GM23338 (cell line): ENCODE results near the gene MBD2. TPM values are rescaled to one million over a fixed set of nuclear protein-coding genes. Genes with fewer than 3 reads are reported as not detected.

Experiments used
- ATAC-seq: fragments of 200-7000 bp; cut with Tn5 transposase; 3 replicates; pipeline ENCODE4 v1.9.1; 2020
- DNase-seq: peaks from one replicate; pipeline ENCODE4 v3.0.0-alpha.2; 2015; ENCODE audit warnings: low spot score
- H2AFZ ChIP-seq: fragments of 200-600 bp; sonication (generic); 2 replicates; pipeline ENCODE4 v1.8.0; 2016; ENCODE audit warnings: antibody characterized with exemption, mild to moderate bottlenecking, moderate library complexity
- H3F3A ChIP-seq: fragments of 200-600 bp; sonication (generic); replicated peaks from 2 replicates; pipeline ENCODE4 v1.8.0; 2017; ENCODE audit warnings: antibody characterized with exemption, mixed run types, low read depth
- H3K27ac ChIP-seq: fragments of 200-600 bp; sonication (generic); 2 replicates; pipeline ENCODE4 v1.6.1; 2016; ENCODE audit warnings: low read depth
- H3K27me3 ChIP-seq: fragments of 200-600 bp; sonication (generic); 2 replicates; pipeline ENCODE4 v1.8.0; 2016; ENCODE audit warnings: mild to moderate bottlenecking, mixed run types, moderate library complexity; ENCODE audit not compliant: insufficient read depth
- H3K36me3 ChIP-seq: fragments of 200-600 bp; sonication (generic); 2 replicates; pipeline ENCODE4 v1.8.0; 2016; ENCODE audit warnings: mild to moderate bottlenecking; ENCODE audit not compliant: insufficient read depth
- H3K4me1 ChIP-seq: fragments of 200-600 bp; sonication (generic); 2 replicates; pipeline ENCODE4 v1.8.0; 2016; ENCODE audit warnings: mild to moderate bottlenecking, moderate library complexity; ENCODE audit not compliant: insufficient read depth
- H3K4me2 ChIP-seq: fragments of 200-600 bp; sonication (generic); 2 replicates; pipeline ENCODE4 v1.7.1; 2017; ENCODE audit warnings: mixed run types
- H3K4me3 ChIP-seq: fragments of 200-600 bp; sonication (generic); 2 replicates; pipeline ENCODE4 v1.6.1; 2016; ENCODE audit warnings: mixed run types
- H3K79me2 ChIP-seq: fragments of 200-600 bp; sonication (generic); replicated peaks from 2 replicates; pipeline ENCODE4 v1.8.0; 2017; ENCODE audit warnings: mild to moderate bottlenecking; ENCODE audit not compliant: insufficient read depth
- H3K9me2 ChIP-seq: fragments of 200-600 bp; sonication (generic); 2 replicates; pipeline ENCODE4 v1.8.0; 2017; ENCODE audit not compliant: insufficient read depth
- H4K20me1 ChIP-seq: fragments of 200-600 bp; sonication (generic); replicated peaks from 2 replicates; pipeline ENCODE4 v1.8.0; 2017; ENCODE audit warnings: mild to moderate bottlenecking; ENCODE audit not compliant: insufficient read depth
- H3K27ac Mint-ChIP-seq: 2 replicates; pipeline ENCODE4 v1.8.0; 2020; ENCODE audit warnings: inconsistent platforms, mild to moderate bottlenecking, moderate library complexity, mixed read lengths
- H3K27me3 Mint-ChIP-seq: 3 replicates; pipeline ENCODE4 v1.8.0; 2022; ENCODE audit warnings: low read depth, mild to moderate bottlenecking, moderate library complexity, mixed read lengths, inconsistent platforms; ENCODE audit not compliant: insufficient read depth, poor library complexity
- H3K36me3 Mint-ChIP-seq: 3 replicates; pipeline ENCODE4 v1.8.0; 2021; ENCODE audit warnings: low read depth, mild to moderate bottlenecking, inconsistent platforms, moderate library complexity, mixed read lengths
- H3K4me1 Mint-ChIP-seq: 3 replicates; pipeline ENCODE4 v1.8.0; 2020; ENCODE audit warnings: mild to moderate bottlenecking, inconsistent platforms, mixed read lengths
- H3K4me3 Mint-ChIP-seq: 3 replicates; pipeline ENCODE4 v1.8.0; 2021; ENCODE audit warnings: moderate library complexity, mild to moderate bottlenecking, inconsistent platforms, mixed read lengths
- H3K9me3 Mint-ChIP-seq: 3 replicates; pipeline ENCODE4 v1.8.0; 2020; ENCODE audit warnings: moderate library complexity, mild to moderate bottlenecking, inconsistent platforms, mixed read lengths
- CREB1 ChIP-seq: fragments of 250-450 bp; sonication (Bioruptor Pico); IDR thresholded peaks from 2 replicates; pipeline ENCODE4 v1.5.0; 2020; ENCODE audit warnings: low read depth, mild to moderate bottlenecking, moderate library complexity
- EZH2 ChIP-seq: fragments of 200-600 bp; sonication (generic); IDR thresholded peaks from one replicate; pipeline ENCODE4 v1.8.0; 2017; ENCODE audit warnings: antibody characterized with exemption, mild to moderate bottlenecking, low read depth; ENCODE audit not compliant: unreplicated experiment
- EZH2phosphoT487 ChIP-seq: fragments of 200-600 bp; sonication (generic); IDR thresholded peaks from one replicate; pipeline ENCODE4 v1.8.1; 2018; ENCODE audit warnings: antibody characterized with exemption; ENCODE audit not compliant: unreplicated experiment
- JUNB ChIP-seq: IDR thresholded peaks from one replicate; pipeline ENCODE4 v1.6.1; 2016; ENCODE audit warnings: antibody characterized with exemption; ENCODE audit not compliant: unreplicated experiment
- NANOG ChIP-seq: IDR thresholded peaks from 2 replicates; pipeline ENCODE4 v1.6.1; 2016; ENCODE audit warnings: antibody characterized with exemption, borderline replicate concordance
- POLR2AphosphoS5 ChIP-seq: IDR thresholded peaks from 2 replicates; pipeline ENCODE4 v1.6.1; 2016; ENCODE audit warnings: antibody characterized with exemption, low read depth
- STAT1 ChIP-seq: IDR thresholded peaks from one replicate; pipeline ENCODE4 v1.6.1; 2016; ENCODE audit warnings: antibody characterized with exemption; ENCODE audit not compliant: unreplicated experiment
- ZNF331 ChIP-seq: fragments of 250-450 bp; sonication (Bioruptor Pico); IDR thresholded peaks from 2 replicates; pipeline ENCODE4 v1.5.0; 2020; ENCODE audit warnings: low read depth, mild to moderate bottlenecking, moderate library complexity
- ZNF462 ChIP-seq: fragments of 250-450 bp; sonication (Bioruptor Pico); IDR thresholded peaks from 2 replicates; pipeline ENCODE4 v1.5.0; 2020; ENCODE audit warnings: mild to moderate bottlenecking, moderate library complexity
- polyA plus RNA-seq: library from polyadenylated mRNA; unstranded; fragments of >200 nt; fragmentation: Nextera tagmentation; extraction: Ambion mirVana; gene quantifications from 2 replicates; pipeline ENCODE4 v1.2.1, GENCODE V29; 2016
- total RNA-seq: library from RNA; depleted of rRNA; stranded (reverse); fragments of >200 nt; shearing (Covaris generic); gene quantifications from 2 replicates; pipeline ENCODE4 v1.2.3, GENCODE V29; 2014
- TF ChIP-seq, protein P1 (sequence below): IDR thresholded peaks from one replicate; pipeline ENCODE4 v1.6.1; 2018; ENCODE audit warnings: antibody characterized with exemption; ENCODE audit not compliant: unreplicated experiment

MBD2 gene
- total and polyA plus RNA-seq, 2 experiments from 2014 or later, result 11.2 to 39.2 TPM

GRCh38 chr18:54239091-54239490 lies 14.6 kb upstream of the MBD2 start:
- ATAC-seq (no peak), DNase-seq (no peak)
- no peaks in the 10 kb centered on the region for H3K79me2 ChIP-seq
- H3K4me3 Mint-ChIP-seq, result no peak overlapping the region
- H3K4me1 ChIP-seq, result no peaks in the 10 kb centered on the region; the same call in 1 of the 2 replicates
- H3K4me1 Mint-ChIP-seq, result no peaks in the 10 kb centered on the region; the same call in 2 of the 3 replicates
- H3K27ac Mint-ChIP-seq, result no peak overlapping the region
- TF ChIP-seq JUNB, result no peak
- no peak for TF ChIP-seq EZH2
- TF ChIP-seq ZNF462 (CRISPR knock-in tag), result no peak
- no peak for TF ChIP-seq ZNF331 (CRISPR knock-in tag)
- TF ChIP-seq STAT1, result no peak
- TF ChIP-seq CREB1, result no peak
- TF ChIP-seq, protein P1, sequence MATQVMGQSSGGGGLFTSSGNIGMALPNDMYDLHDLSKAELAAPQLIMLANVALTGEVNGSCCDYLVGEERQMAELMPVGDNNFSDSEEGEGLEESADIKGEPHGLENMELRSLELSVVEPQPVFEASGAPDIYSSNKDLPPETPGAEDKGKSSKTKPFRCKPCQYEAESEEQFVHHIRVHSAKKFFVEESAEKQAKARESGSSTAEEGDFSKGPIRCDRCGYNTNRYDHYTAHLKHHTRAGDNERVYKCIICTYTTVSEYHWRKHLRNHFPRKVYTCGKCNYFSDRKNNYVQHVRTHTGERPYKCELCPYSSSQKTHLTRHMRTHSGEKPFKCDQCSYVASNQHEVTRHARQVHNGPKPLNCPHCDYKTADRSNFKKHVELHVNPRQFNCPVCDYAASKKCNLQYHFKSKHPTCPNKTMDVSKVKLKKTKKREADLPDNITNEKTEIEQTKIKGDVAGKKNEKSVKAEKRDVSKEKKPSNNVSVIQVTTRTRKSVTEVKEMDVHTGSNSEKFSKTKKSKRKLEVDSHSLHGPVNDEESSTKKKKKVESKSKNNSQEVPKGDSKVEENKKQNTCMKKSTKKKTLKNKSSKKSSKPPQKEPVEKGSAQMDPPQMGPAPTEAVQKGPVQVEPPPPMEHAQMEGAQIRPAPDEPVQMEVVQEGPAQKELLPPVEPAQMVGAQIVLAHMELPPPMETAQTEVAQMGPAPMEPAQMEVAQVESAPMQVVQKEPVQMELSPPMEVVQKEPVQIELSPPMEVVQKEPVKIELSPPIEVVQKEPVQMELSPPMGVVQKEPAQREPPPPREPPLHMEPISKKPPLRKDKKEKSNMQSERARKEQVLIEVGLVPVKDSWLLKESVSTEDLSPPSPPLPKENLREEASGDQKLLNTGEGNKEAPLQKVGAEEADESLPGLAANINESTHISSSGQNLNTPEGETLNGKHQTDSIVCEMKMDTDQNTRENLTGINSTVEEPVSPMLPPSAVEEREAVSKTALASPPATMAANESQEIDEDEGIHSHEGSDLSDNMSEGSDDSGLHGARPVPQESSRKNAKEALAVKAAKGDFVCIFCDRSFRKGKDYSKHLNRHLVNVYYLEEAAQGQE, result no peak
- TF ChIP-seq POLR2AphosphoS5, result no peak
- TF ChIP-seq NANOG, result no peak
- TF ChIP-seq EZH2phosphoT487, result no peak
- H4K20me1 ChIP-seq, result no peaks in the 10 kb centered on the region
- H3F3A ChIP-seq, result no peaks in the 10 kb centered on the region
- no peak overlapping the region for H3K4me3 ChIP-seq
- H3K27ac ChIP-seq, result no peak overlapping the region
- no peaks in the 10 kb centered on the region for H3K36me3 Mint-ChIP-seq
- no peaks in the 10 kb centered on the region for H3K9me2 ChIP-seq
- no peaks in the 10 kb centered on the region for H3K36me3 ChIP-seq
- H3K27me3 ChIP-seq, result no peaks in the 10 kb centered on the region
- H3K27me3 Mint-ChIP-seq, result peaks cover 5% of the 10 kb centered on the region
- peak overlapping the region; percentile 77; the same call in 1 of the 2 replicates for H2AFZ ChIP-seq
- peaks cover 2% of the 10 kb centered on the region; the same call in 1 of the 3 replicates for H3K9me3 Mint-ChIP-seq
- H3K4me2 ChIP-seq, result no peak overlapping the region
